ENCODE data around the gene GRIN1.

GRIN1 gene

GRCh38 chr9:137179761-137180160, 40.8 kb downstream of the GRIN1 start:
- Histone ChIP-seq H3K36me3 (replicated peaks in 1 of 2; ENCODE audit: control insufficient read depth in 2 of 2, insufficient read depth in 2 of 2, low read length in 2 of 2) (peaks cover 29 to 61% of the 10 kb centered on the region in 2 donors), H2AFZ (ENCODE audit: low read length) (no peak overlapping the region), H4K8ac (ENCODE audit: low read depth, low read length) (no peak overlapping the region), H3K9me3 (replicated peaks in 1 of 2; ENCODE audit: control insufficient read depth in 2 of 2, insufficient read depth in 1 of 2, low read depth in 1 of 2, low read length in 2 of 2) (no peaks in the 10 kb centered on the region), H2BK5ac (ENCODE audit: low read length) (no peak overlapping the region), H3K4me3 (ENCODE audit: low read length in 2 of 2) (no peak overlapping the region), H3K18ac (ENCODE audit: low read length) (no peak overlapping the region), H2AK5ac (ENCODE audit: low read depth, low read length) (no peak overlapping the region), H3K4me2 (ENCODE audit: insufficient read depth, low read length, poor library complexity, severe bottlenecking) (no peak overlapping the region), H3K27me3 (ENCODE audit: control insufficient read depth in 3 of 3, insufficient read depth in 3 of 3, low read depth in 1 of 3, low read length in 3 of 3) (peaks cover 0 to 4% (median 0%) of the 10 kb centered on the region in 3 experiments), H4K91ac (ENCODE audit: low read depth, low read length, poor library complexity) (no peak overlapping the region), H3K4ac (ENCODE audit: low read length) (no peak overlapping the region), H3K23ac (ENCODE audit: low read depth, low read length, poor library complexity) (no peak overlapping the region), H3K27ac (replicated peaks; ENCODE audit: low read length) (no peak overlapping the region), H2BK12ac (ENCODE audit: low read length) (no peak overlapping the region), H2BK120ac (ENCODE audit: low read depth, low read length) (no peak overlapping the region), H3K14ac (ENCODE audit: low read length) (no peak overlapping the region), H3K9ac (ENCODE audit: low read depth, low read length, poor library complexity) (no peak overlapping the region), H3K79me1 (ENCODE audit: low read depth, low read length) (peaks cover 8% of the 10 kb centered on the region), H2BK15ac (ENCODE audit: low read length) (no peak overlapping the region), H3K4me1 (ENCODE audit: control insufficient read depth in 2 of 2, insufficient read depth in 1 of 2, low read depth in 1 of 2, low read length in 2 of 2) (peaks cover 0 to 5% of the 10 kb centered on the region in 2 donors)
- no peak for DNase-seq (ENCODE audit: low spot score)
- WGBS, 2 donors (ENCODE audit: extremely low coverage in 2 of 2, insufficient read length in 2 of 2, insufficient replicate concordance in 1 of 2), result no CpG with 5 or more reads among the region's 17 CpGs

- Histone ChIP-seq H3K4ac (ENCODE audit: low read length) (no peak overlapping the region), H3K4me1 (ENCODE audit: control insufficient read depth in 2 of 2, insufficient read depth in 1 of 2, low read depth in 1 of 2, low read length in 2 of 2) (no peaks in the 10 kb centered on the region), H3K18ac (ENCODE audit: low read length) (no peak overlapping the region), H3K14ac (ENCODE audit: low read length) (no peak overlapping the region), H3K9ac (ENCODE audit: low read depth, low read length, poor library complexity) (no peak overlapping the region), H2BK12ac (ENCODE audit: low read length) (no peak overlapping the region), H2AK5ac (ENCODE audit: low read depth, low read length) (no peak overlapping the region), H2AFZ (ENCODE audit: low read length) (no peak overlapping the region), H3K4me3 (ENCODE audit: low read length in 2 of 2) (no peak overlapping the region), H4K8ac (ENCODE audit: low read depth, low read length) (no peak overlapping the region), H3K23ac (ENCODE audit: low read depth, low read length, poor library complexity) (peak overlapping the region; percentile 65), H2BK120ac (ENCODE audit: low read depth, low read length) (no peak overlapping the region), H4K91ac (ENCODE audit: low read depth, low read length, poor library complexity) (no peak overlapping the region), H2BK15ac (ENCODE audit: low read length) (no peak overlapping the region), H3K36me3 (replicated peaks in 1 of 2; ENCODE audit: control insufficient read depth in 2 of 2, insufficient read depth in 2 of 2, low read length in 2 of 2) (peaks cover 29 to 69% of the 10 kb centered on the region in 2 donors), H3K9me3 (replicated peaks in 1 of 2; ENCODE audit: control insufficient read depth in 2 of 2, insufficient read depth in 1 of 2, low read depth in 1 of 2, low read length in 2 of 2) (no peaks in the 10 kb centered on the region), H3K27ac (replicated peaks; ENCODE audit: low read length) (no peak overlapping the region), H3K4me2 (ENCODE audit: insufficient read depth, low read length, poor library complexity, severe bottlenecking) (no peak overlapping the region), H3K27me3 (ENCODE audit: control insufficient read depth in 3 of 3, insufficient read depth in 3 of 3, low read depth in 1 of 3, low read length in 3 of 3) (peaks cover 0 to 1% (median 0%) of the 10 kb centered on the region in 3 experiments), H2BK5ac (ENCODE audit: low read length) (no peak overlapping the region), H3K79me1 (ENCODE audit: low read depth, low read length) (peaks cover 7% of the 10 kb centered on the region)
- DNase-seq (ENCODE audit: low spot score), result no peak
- no CpG with 5 or more reads among the region's 20 CpGs for WGBS, 2 donors (ENCODE audit: extremely low coverage in 2 of 2, insufficient read length in 2 of 2, insufficient replicate concordance in 1 of 2)
Observed at GRCh38 chr9:137180491-137180890, 41.5 kb downstream of the GRIN1 start.

GRCh38 chr9:137181680-137182079, 42.7 kb downstream of the GRIN1 start:
- Histone ChIP-seq H2BK12ac (ENCODE audit: low read length) (no peak overlapping the region), H2AFZ (ENCODE audit: low read length) (no peak overlapping the region), H3K27me3 (ENCODE audit: control insufficient read depth in 3 of 3, insufficient read depth in 3 of 3, low read depth in 1 of 3, low read length in 3 of 3) (no peaks in the 10 kb centered on the region), H3K4me2 (ENCODE audit: insufficient read depth, low read length, poor library complexity, severe bottlenecking) (no peak overlapping the region), H2BK5ac (ENCODE audit: low read length) (peak overlapping the region; percentile 87), H3K4ac (ENCODE audit: low read length) (no peak overlapping the region), H3K18ac (ENCODE audit: low read length) (no peak overlapping the region), H3K14ac (ENCODE audit: low read length) (no peak overlapping the region), H3K36me3 (replicated peaks in 1 of 2; ENCODE audit: control insufficient read depth in 2 of 2, insufficient read depth in 2 of 2, low read length in 2 of 2) (peaks cover 32 to 76% of the 10 kb centered on the region in 2 donors), H2BK120ac (ENCODE audit: low read depth, low read length) (no peak overlapping the region), H3K9me3 (replicated peaks in 1 of 2; ENCODE audit: control insufficient read depth in 2 of 2, insufficient read depth in 1 of 2, low read depth in 1 of 2, low read length in 2 of 2) (no peaks in the 10 kb centered on the region), H3K27ac (replicated peaks; ENCODE audit: low read length) (no peak overlapping the region), H4K91ac (ENCODE audit: low read depth, low read length, poor library complexity) (no peak overlapping the region), H3K4me3 (ENCODE audit: low read length in 2 of 2) (no peak overlapping the region), H3K9ac (ENCODE audit: low read depth, low read length, poor library complexity) (peak overlapping the region; percentile 70), H3K4me1 (ENCODE audit: control insufficient read depth in 2 of 2, insufficient read depth in 1 of 2, low read depth in 1 of 2, low read length in 2 of 2) (no peaks in the 10 kb centered on the region), H4K8ac (ENCODE audit: low read depth, low read length) (peak overlapping the region; percentile 65), H3K79me1 (ENCODE audit: low read depth, low read length) (peaks cover 13% of the 10 kb centered on the region), H2AK5ac (ENCODE audit: low read depth, low read length) (no peak overlapping the region), H3K23ac (ENCODE audit: low read depth, low read length, poor library complexity) (peak overlapping the region; percentile 65), H2BK15ac (ENCODE audit: low read length) (no peak overlapping the region)
- WGBS, 2 donors (ENCODE audit: extremely low coverage in 2 of 2, insufficient read length in 2 of 2, insufficient replicate concordance in 1 of 2), result no CpG with 5 or more reads among the region's 22 CpGs
- no peak for DNase-seq (ENCODE audit: low spot score)

GRCh38 chr9:137182836-137183235, 43.9 kb downstream of the GRIN1 start:
- no peak overlapping the region for H3K23ac ChIP-seq (ENCODE audit: low read depth, low read length, poor library complexity)
- no peak overlapping the region for H3K18ac ChIP-seq (ENCODE audit: low read length)
- H2AFZ ChIP-seq (ENCODE audit: low read length), result no peak overlapping the region
- H3K27me3 ChIP-seq (ENCODE audit: control insufficient read depth in 3 of 3, insufficient read depth in 3 of 3, low read depth in 1 of 3, low read length in 3 of 3), result no peaks in the 10 kb centered on the region
- H4K8ac ChIP-seq (ENCODE audit: low read depth, low read length), result no peak overlapping the region
- peaks cover 34 to 79% of the 10 kb centered on the region in 2 donors for H3K36me3 ChIP-seq (replicated peaks in 1 of 2; ENCODE audit: control insufficient read depth in 2 of 2, insufficient read depth in 2 of 2, low read length in 2 of 2)
- no peak overlapping the region for H3K27ac ChIP-seq (replicated peaks; ENCODE audit: low read length)
- no peak overlapping the region for H3K14ac ChIP-seq (ENCODE audit: low read length)
- no peak overlapping the region for H2BK5ac ChIP-seq (ENCODE audit: low read length)
- H4K91ac ChIP-seq (ENCODE audit: low read depth, low read length, poor library complexity), result no peak overlapping the region
- H2BK12ac ChIP-seq (ENCODE audit: low read length), result no peak overlapping the region
- H2BK120ac ChIP-seq (ENCODE audit: low read depth, low read length), result no peak overlapping the region
- no peak overlapping the region for H3K4me2 ChIP-seq (ENCODE audit: insufficient read depth, low read length, poor library complexity, severe bottlenecking)
- no peaks in the 10 kb centered on the region for H3K9me3 ChIP-seq (replicated peaks in 1 of 2; ENCODE audit: control insufficient read depth in 2 of 2, insufficient read depth in 1 of 2, low read depth in 1 of 2, low read length in 2 of 2)
- no peak overlapping the region for H2AK5ac ChIP-seq (ENCODE audit: low read depth, low read length)
- H3K4ac ChIP-seq (ENCODE audit: low read length), result no peak overlapping the region
- peaks cover 19% of the 10 kb centered on the region for H3K79me1 ChIP-seq (ENCODE audit: low read depth, low read length)
- DNase-seq (ENCODE audit: low spot score), result no peak
- no peak overlapping the region for H3K9ac ChIP-seq (ENCODE audit: low read depth, low read length, poor library complexity)
- H2BK15ac ChIP-seq (ENCODE audit: low read length), result no peak overlapping the region
- H3K4me3 ChIP-seq (ENCODE audit: low read length in 2 of 2), result peak overlapping the region in 1 of 2 donors; percentile 53
- H3K4me1 ChIP-seq (ENCODE audit: control insufficient read depth in 2 of 2, insufficient read depth in 1 of 2, low read depth in 1 of 2, low read length in 2 of 2), result peaks cover 6% of the 10 kb centered on the region in 2 donors
- no CpG with 5 or more reads among the region's 17 CpGs for WGBS, 2 donors (ENCODE audit: extremely low coverage in 2 of 2, insufficient read length in 2 of 2, insufficient replicate concordance in 1 of 2)

All from neuronal stem cell (in vitro differentiated cells).